GM13976 (cell line): ENCODE results near the gene EMD.

Source experiments
- DNase-seq: peaks from one replicate; pipeline ENCODE4 v3.0.0; 2012; ENCODE audit warnings: low spot score
- CTCF ChIP-seq: IDR thresholded peaks from 2 replicates; pipeline ENCODE4 v1.5.1; 2012; ENCODE audit warnings: borderline replicate concordance, mild to moderate bottlenecking; ENCODE audit not compliant: insufficient read depth; ENCODE audit errors: extremely low read depth, missing control alignments, control extremely low read depth
- in situ Hi-C: fragments of 300-500 bp; cut with MboI; formaldehyde crosslinking; loops from one replicate; pipeline ENCODE4 v1.12.0; 2022; ENCODE audit warnings: low sequenced_read_pairs, mixed read lengths, inconsistent platforms; ENCODE audit not compliant: unreplicated experiment

Gene EMD

GRCh38 chrX:154371789-154372300 is 7.2 kb upstream of the EMD start:
- DNase-seq = no peak
- TF ChIP-seq CTCF = no peak
- in situ Hi-C loops = no loop called here

- no peak for TF ChIP-seq CTCF
- in situ Hi-C loops = no loop called here
- peak; percentile 72 for DNase-seq
These were observed 6.5 kb upstream of the EMD start for GRCh38 chrX:154372612-154373022.

- in situ Hi-C loops = no loop called here
- DNase-seq = no peak
- TF ChIP-seq CTCF = peak; percentile 41
These were observed 5.5 kb upstream of the EMD start for GRCh38 chrX:154373340-154374306.

GRCh38 chrX:154374313-154375155 is 4.6 kb upstream of the EMD start, which contains the start of gene FLNA:
Gene FLNA (minus strand): TSS chrX:154374634. CDS start chrX:154371245, 3,389 bp downstream.
- TF ChIP-seq CTCF = peak; percentile 44
- in situ Hi-C loops = no loop called here
- DNase-seq = no peak

- in situ Hi-C loops = no loop called here
- DNase-seq = no peak
- TF ChIP-seq CTCF = no peak
These were observed 4.0 kb upstream of the EMD start for GRCh38 chrX:154375156-154375504.

GRCh38 chrX:154376774-154377173 is 2.3 kb upstream of the EMD start:
- in situ Hi-C loops = no loop called here

More at GRCh38 chrX:154376774-154377173, 2.3 kb upstream of the EMD start:
- no peak for TF ChIP-seq CTCF
- no peak for DNase-seq
